Purkinje cell (primary cell): ENCODE data around the gene RABGGTB. TPM values are rescaled to one million over a fixed set of nuclear protein-coding genes. Genes with fewer than 3 reads are reported as not detected.

Experiments
- polyA plus RNA-seq: library from polyadenylated mRNA; unstranded; fragments of >200 nt; fragmentation: Nextera tagmentation; gene quantifications from 2 replicates; pipeline ENCODE4 v1.2.1, GENCODE V29; 2014

Gene RABGGTB
- polyA plus RNA-seq, result 110 and 129 TPM in 2 replicates

DNA sequence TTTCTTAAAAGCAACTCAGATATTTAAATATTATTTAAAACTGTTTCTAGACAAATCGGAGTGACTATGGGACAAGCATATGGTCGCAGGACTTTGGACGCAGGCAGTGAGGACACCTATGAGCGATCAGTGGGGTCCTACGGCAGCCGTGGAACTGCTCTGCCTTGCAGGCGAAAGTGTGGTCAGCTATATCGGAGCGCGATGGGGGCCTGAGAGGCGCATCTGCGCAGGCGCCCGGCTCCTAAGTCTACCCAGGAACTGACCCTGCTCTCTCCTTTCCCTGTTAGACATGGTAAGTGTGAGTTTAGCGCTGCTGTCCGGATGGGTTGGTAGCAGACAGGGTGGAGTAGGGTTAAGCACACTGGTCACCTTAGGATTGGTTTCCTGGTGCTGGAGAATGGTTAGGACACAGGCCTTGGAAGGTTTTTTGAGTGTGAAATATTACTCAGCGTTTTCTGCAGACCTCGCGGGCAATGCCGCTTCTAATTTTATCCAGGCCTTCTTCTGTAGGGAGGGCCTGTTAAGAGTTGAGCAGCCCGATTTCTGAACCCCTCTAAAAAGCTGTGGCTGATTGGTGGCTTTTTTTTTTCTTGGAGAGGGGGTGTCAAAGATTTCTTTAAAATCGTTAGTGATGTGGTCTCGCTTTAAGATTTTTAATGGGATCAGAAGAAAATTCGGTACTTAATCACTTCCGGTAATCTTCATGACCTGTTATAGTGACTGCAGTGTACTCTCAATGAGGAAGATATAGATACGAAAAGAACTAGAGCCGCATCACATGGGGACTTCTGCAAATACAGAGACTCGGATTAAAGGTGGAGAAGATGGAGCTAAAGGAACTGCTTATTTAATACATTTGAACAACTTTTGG lies at the start of gene RABGGTB:
Gene RABGGTB (plus strand): TSS at position 274 of the 871 bp plus-strand sequence. CDS start 16 bp downstream, at position 290.

DNA sequence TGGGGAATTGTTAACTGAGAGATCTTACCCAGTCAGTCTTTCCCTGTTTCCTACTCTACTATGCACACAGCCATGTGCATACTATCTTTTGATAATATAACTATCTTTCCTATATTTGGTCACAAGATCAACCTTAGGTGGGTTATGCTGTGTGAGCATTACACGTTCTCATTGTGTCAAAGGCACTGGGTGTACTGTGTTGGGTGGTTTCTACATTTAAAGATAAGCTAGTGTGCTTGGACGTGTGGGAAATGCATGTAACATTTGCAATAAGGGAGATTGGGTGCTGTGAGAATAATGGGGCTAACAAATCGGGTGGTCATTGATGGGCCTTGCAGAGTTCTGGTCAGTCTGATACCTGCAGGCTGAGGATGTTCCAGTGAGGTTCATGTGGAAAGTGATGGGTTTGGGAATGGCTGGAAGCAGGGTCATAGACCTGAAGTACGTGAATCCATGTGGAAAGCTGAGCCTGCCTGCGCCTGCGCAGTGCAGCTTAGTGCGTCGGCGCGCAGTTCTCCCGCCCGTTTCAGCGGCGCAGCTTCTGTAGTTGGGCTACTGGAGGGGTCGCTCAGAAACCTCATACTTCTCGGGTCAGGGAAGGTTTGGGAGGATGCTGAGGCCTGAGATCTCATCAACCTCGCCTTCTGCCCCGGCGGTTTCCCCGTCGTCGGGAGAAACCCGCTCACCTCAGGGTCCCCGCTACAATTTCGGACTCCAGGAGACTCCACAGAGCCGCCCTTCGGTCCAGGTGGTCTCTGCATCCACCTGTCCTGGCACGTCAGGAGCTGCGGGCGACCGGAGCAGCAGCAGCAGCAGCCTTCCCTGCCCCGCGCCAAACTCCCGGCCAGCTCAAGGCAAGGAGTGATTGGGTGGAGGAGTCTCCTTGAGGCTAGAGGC lies 10.6 kb downstream of the RABGGTB start, which contains the start of gene MSH4:
Gene MSH4 (plus strand): TSS at position 507 of the 897 bp plus-strand sequence. CDS start 104 bp downstream, at position 611.

Other genes with a start within 250 kb of the RABGGTB start
- gene SLC44A5, start 175.1 kb upstream of the RABGGTB start, polyA plus RNA-seq, result 4.6 and 6.8 TPM in 2 replicates
- gene ACADM, start 61.5 kb upstream of the RABGGTB start, polyA plus RNA-seq, result 91.0 and 123 TPM in 2 replicates
- 0.11 and 0.35 TPM in 2 replicates for gene MSH4, start 10.6 kb downstream of the RABGGTB start, polyA plus RNA-seq
- gene ASB17, start 146.1 kb downstream of the RABGGTB start, polyA plus RNA-seq, result 0.36 TPM in 1 of 2 replicates, not detected in the other